Prostate gland (tissue), 2 donors: ENCODE results near the gene MYCBPAP.

Experiments used
- CTCF ChIP-seq, 4 experiments: fragments of 200-600 bp in 2 of 4; fragments of 450-650 bp in 2 of 4; sonication (generic) in 2 of 4; IDR thresholded peaks; 1 replicate in 3 of 4; 2 replicates in 1 of 4; pipeline ENCODE4 v1.5.1; 2016 to 2019; ENCODE audit warnings: antibody characterized with exemption in 4 of 4, mild to moderate bottlenecking in 2 of 4, moderate library complexity in 2 of 4
- POLR2A ChIP-seq: fragments of 450-650 bp; IDR thresholded peaks from one replicate; pipeline ENCODE4 v1.6.1; 2016; ENCODE audit warnings: antibody characterized with exemption, mild to moderate bottlenecking

DNA sequence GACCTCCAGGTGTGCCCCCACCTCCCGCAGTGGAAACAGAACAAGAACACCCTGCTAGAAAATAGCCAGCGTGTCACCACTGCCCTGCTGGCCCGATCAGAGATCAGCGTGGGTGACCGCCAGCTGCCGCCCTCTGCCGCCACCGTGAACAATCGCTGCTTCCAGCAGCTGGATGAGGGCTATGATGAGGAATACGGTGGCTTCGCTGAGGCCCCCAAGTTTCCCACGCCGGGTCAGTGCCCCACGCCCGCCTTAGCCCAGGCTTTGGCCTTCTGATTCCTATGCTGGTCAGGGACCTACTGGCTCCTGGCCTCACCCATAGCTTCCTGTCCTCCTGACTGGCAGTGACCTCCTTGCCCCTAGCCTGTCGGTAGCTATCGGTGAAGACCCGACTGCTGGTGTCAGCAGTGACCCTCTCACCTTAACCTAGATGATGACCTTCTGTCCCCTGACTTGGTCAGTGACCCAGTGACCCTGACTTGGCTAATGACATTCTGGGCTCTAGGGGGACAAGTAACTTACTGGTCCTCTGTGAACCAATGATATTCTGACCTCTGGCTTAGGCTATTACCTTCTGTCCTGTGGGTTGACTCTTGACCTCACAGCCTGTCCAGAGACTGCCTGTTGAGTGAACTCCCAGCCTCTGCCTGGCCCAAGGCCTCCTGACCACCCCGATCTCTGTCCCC, 41.2 kb downstream of the MYCBPAP start:
- no peak for TF ChIP-seq POLR2A
- TF ChIP-seq CTCF (IDR thresholded peaks at IDR 0.05) = no peak
